LNCAP (cell line): ENCODE results near the gene RBM15B.

Source experiments
- CTCF ChIP-seq: fragments of 450-650 bp; IDR thresholded peaks from 2 replicates; pipeline ENCODE4 v1.5.1; 2017; ENCODE audit warnings: mild to moderate bottlenecking

RBM15B gene

GRCh38 chr3:51354731-51355615, 36.1 kb upstream of the RBM15B start:
- no peak for TF ChIP-seq CTCF

- TF ChIP-seq CTCF = no peak
Observed at GRCh38 chr3:51355891-51356578, 35.0 kb upstream of the RBM15B start.

DNA sequence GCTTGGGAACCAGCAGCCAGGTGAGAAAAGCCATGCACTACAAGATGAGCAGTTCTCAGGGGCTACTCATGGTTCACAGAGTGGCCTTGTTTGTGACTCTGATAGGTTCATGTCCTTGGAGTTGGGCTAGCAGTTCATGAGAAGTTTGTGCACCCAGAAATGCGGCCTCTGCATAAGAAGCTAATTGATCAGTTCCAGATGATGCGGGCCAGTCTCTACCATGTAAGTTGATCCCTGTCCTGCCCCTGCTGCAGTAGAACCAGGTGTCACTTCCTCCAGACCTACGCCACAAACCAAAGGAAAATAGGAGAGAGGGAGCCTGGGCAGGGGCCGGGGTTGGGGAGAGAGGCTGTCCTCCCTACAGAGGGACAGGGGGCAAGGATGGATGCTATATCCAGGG, 33.2 kb upstream of the RBM15B start:
- no peak for TF ChIP-seq CTCF

DNA sequence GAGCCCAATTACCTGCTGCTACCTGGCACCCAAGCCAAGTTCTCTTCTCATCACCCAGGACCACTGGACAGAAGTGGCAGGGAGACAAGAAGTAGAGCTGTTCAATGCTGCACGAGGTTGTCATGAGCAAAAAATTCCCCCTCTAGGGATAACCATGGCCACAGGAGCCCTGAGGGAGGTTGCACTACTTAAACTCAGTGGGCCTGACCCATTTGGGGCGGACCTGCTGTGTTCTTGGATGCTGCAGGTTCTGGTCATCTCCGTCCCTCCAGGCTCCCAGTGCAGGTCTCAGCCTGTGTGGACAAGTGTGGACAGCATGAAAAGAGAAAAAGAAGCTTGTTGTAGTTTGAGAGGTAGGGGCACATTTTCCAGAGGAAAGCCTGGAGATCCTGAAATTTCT, 32.1 kb upstream of the RBM15B start:
- no peak for TF ChIP-seq CTCF

DNA sequence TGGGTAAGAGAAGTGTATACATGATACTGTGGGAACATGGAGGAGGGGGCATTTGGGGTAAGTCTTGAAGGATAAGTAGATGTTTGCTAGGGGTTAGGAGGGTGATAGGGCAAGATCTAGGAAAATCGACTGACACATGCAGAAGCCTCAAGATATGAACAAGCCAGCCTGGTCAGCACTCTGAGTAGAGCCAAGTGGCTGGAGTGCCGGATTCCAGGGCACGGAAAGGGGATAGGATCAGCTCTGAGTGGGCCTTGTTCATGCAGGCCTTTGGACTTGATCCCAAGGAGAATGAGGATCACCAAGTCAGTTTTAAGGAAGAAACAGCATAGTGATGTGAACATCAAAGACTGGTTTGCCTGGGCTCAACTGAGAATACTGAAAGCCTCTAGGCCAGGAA, 30.3 kb upstream of the RBM15B start:
- no peak for TF ChIP-seq CTCF

GRCh38 chr3:51361746-51362145, 29.3 kb upstream of the RBM15B start:
- no peak for TF ChIP-seq CTCF

- no peak for TF ChIP-seq CTCF
Observed at GRCh38 chr3:51362476-51362875, 28.6 kb upstream of the RBM15B start.
